ENCODE data around the gene OR56A5.
"Not testable (repeated sequence)": the region's sequence is repeated elsewhere in the genome, so short reads cannot be mapped to it uniquely, and the experiment has no call there.

Gene OR56A5

DNA sequence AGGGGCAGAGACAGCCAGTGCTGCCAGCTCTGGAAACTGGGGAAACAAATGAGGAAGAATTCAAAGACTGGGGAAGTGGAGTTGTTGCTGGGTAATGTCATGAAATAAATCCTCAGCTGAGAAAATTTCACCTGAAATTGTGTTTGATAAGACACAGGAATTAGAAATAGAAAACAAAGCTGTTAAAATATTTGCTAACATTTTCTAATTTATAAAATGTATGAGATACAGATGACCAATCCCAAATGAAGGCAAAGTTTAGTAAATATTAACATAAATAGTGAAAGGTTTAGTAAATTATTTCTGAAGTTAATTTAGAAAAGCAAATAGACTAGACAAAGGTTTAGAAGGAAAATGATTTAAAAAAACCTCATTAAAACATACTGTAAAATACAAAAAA, at the start of gene OR56A5:
OR56A5 (minus strand) TSS at position 101 of the 400 bp plus-strand sequence; CDS start at position 101, 0 bp downstream.
- DNase-seq (ENCODE audit: low read depth in 2 of 2), result no peak

- DNase-seq (ENCODE audit: low read depth in 2 of 2), result no peak
These were observed 44.7 kb upstream of the OR56A5 start for GRCh38 chr11:6013042-6013441.

- DNase-seq (ENCODE audit: low read depth in 2 of 2), result no peak
These were observed 43.9 kb upstream of the OR56A5 start for GRCh38 chr11:6012035-6012668.

DNA sequence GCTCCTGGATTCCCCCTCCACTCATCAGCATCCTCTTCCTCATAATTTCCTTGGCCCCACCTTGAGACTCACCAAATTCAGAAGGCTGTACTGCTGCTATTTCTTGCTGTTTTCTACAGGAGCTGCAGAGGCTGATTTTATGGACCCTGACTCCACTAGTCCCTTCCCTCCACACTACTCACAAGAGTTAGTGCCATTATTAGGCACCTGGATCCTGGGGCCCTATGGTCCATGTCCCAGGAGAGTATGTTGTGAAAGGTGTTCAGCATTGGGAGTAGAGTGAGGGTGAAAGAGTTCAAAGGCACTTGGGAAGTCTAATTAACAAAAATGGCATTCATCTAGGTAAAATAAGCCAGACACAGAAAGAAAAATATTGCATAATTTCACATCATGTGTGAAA, 38.6 kb upstream of the OR56A5 start, which contains the start of gene OR56A4:
OR56A4 (minus strand) TSS at position 101 of the 400 bp plus-strand sequence. CDS start 3,954 bp downstream, outside the sequence.
- no peak for DNase-seq (ENCODE audit: low read depth in 2 of 2)

DNA sequence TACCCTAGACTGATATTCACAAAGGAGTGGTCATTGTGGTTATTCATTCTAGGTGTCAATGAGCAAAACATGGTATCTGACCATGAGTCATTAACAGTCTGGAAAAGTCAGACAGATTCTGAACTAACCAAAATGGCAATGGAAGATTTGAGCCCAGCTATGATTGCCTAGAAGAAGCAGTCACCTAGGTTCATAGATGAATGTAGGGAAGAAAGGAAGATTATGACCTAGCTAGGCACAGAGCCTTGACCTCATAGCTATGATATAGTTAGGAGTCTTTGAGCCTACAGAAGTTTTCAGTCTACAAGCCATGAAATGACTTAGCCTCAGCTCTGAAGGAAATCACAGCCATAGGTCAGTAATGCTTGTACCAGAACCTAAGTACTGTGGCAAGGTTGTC, 38.1 kb upstream of the OR56A5 start:
- DNase-seq (ENCODE audit: low read depth in 2 of 2), result no peak

GRCh38 chr11:6002202-6002699, 34.0 kb upstream of the OR56A5 start:
- no peak for DNase-seq (ENCODE audit: low read depth in 2 of 2)

GRCh38 chr11:5994791-5995190, 26.5 kb upstream of the OR56A5 start:
- DNase-seq (ENCODE audit: low read depth in 2 of 2), result no peak

- no peak for DNase-seq (ENCODE audit: low read depth in 2 of 2)
These were observed 24.4 kb upstream of the OR56A5 start for GRCh38 chr11:5992604-5993251.

- DNase-seq (ENCODE audit: low read depth in 2 of 2), result no peak
These were observed 23.9 kb upstream of the OR56A5 start for GRCh38 chr11:5992150-5992549.

DNA sequence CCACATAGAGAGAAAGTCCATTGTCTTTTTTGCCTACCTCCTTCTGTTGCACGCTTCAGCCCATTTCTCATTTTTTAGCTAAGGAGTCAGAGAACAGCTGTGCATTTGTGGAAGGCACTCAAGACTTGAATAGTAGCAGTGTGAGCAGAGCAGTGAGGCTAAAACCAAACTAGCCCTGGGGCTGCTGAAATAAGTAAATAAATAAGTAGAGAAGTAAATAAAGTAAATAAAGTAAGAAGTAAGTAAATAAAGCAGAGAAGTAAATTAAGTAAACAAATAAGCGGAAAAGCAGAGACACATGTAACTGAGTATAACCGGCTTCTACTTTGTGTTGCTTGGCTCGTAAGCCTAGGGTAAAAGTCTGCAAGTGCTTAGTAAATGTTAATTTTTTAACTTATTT, 20.9 kb upstream of the OR56A5 start:
- DNase-seq (ENCODE audit: low read depth in 2 of 2), result no peak

DNA sequence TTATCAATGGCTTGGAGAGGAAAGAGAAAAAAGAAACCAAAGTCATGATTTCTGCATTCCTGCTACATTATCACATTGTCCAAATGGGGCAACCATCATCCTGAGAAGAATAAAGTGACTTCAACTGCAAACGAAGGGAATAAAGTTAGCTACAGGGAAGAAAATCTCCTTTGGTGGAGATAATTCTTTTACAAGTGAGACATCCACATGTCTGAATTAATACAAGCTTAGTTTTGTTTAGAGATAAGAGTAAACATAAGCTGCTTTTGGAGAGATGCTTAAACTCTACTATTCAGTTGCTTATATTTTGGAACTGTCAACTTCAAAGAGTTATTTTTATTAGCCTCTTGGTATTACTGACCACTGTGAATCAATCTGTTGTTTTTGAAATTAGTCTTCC, 18.6 kb upstream of the OR56A5 start, which contains the start of gene OR52L1:
OR52L1 (minus strand) TSS at position 101 of the 400 bp plus-strand sequence; CDS start at position 46, 55 bp downstream.
- DNase-seq (ENCODE audit: low read depth in 2 of 2), result no peak

- no peak for DNase-seq (ENCODE audit: low read depth in 2 of 2)
These were observed 15.1 kb upstream of the OR56A5 start for GRCh38 chr11:5983443-5983842.

GRCh38 chr11:5973530-5973929, 5.2 kb upstream of the OR56A5 start:
- no peak for DNase-seq (ENCODE audit: low read depth in 2 of 2)

DNA sequence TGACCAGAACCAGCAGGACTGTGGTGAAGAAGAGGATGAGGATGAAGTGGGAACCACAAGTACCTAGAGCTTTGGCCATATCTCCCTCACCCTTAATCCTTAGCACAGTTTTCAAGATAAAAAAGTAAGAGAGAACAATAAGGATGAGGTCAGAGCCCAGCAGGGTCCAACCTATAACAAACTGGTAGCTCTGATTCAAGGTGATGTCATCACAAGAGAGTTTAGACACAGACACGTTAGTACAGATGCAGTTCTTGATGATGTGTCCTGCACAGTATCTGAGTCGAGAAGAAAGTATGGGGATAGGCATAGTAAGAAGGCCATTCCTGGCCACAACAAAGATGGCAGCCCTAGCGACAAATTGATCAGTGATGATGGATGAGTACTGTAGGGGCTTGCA, 586 bp downstream of the OR56A5 start:
- DNase-seq (ENCODE audit: low read depth in 2 of 2), result no peak

GRCh38 chr11:5966958-5967357, 1.3 kb downstream of the OR56A5 start:
- DNase-seq (ENCODE audit: low read depth in 2 of 2), result no peak

DNA sequence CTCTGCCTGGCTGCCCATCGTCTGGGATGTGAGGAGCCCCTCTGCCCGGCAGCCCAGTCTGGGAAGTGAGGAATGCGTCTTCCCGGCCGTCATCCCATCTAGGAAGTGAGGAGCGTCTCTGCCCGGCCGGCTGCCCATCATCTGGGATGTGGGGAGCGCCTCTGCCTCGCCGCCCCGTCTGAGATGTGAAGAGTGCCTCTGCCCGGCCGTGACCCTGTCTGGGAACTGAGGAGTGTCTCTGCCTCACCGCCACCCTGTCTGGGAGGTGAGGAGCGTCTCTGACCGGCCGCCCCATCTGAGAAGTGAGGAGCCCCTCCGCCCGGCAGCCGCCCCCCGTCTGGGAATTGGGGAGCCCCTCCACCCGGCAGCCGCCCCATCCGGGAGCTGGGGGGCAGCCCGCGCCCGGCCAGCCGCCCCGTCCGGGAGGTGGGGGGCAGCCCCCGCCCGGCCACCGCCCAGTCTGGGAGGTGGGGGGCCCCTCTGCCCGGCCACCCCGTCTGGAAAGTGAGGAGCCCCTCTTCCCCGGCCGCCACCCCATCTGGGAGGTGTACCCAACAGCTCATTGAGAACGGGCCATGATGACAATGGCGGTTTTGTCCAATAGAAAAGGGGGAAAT, 7.5 kb downstream of the OR56A5 start:
- DNase-seq (ENCODE audit: low read depth in 2 of 2), result not testable (repeated sequence)

- DNase-seq (ENCODE audit: low read depth in 2 of 2), result no peak
These were observed 12.7 kb downstream of the OR56A5 start for GRCh38 chr11:5955586-5955985.

DNA sequence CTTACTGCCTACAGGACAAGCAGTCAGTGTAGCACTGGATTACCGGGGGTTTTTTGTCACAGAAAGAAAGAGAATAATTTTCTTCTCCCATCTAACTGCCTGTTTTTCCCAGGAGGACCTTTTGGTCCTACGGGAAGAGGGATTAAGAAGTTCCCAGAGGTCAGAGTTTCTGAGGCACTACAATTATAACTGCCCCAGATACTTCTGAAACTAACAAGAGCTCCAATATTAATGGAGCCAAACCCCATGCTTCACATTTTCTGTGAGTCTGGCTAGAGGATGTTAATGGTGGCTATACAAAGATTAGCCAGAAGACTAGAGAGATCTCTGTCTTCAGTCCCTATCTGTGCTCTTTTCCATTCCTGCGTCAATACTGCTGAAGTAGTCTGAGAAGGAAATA, 26.3 kb downstream of the OR56A5 start, which contains the start of gene OR56A3:
OR56A3 (plus strand) TSS at position 301 of the 400 bp plus-strand sequence. CDS start 5,096 bp downstream, outside the sequence.
- DNase-seq (ENCODE audit: low read depth in 2 of 2), result no peak

DNA sequence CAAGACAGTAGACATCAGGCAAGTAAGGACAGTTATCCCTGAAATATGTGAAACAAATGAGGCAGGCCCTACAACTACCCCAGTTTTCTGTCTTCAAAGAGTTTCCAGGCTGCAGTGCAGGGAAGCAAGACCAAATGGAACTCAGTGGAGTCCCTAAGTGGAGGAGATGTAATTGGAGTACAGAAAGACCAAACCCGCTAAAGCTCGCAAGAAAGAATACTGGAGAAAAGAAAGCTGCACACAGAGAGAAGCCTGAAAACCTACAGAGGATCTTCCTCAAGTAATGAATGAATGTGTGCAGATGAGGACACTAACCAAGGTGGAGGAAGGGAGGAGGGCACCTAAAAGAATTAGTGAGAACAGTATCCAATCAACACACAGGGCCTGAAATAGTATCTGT, 27.5 kb downstream of the OR56A5 start:
- no peak for DNase-seq (ENCODE audit: low read depth in 2 of 2)

- DNase-seq (ENCODE audit: low read depth in 2 of 2), result no peak
These were observed 29.7 kb downstream of the OR56A5 start for GRCh38 chr11:5938603-5938965.

DNA sequence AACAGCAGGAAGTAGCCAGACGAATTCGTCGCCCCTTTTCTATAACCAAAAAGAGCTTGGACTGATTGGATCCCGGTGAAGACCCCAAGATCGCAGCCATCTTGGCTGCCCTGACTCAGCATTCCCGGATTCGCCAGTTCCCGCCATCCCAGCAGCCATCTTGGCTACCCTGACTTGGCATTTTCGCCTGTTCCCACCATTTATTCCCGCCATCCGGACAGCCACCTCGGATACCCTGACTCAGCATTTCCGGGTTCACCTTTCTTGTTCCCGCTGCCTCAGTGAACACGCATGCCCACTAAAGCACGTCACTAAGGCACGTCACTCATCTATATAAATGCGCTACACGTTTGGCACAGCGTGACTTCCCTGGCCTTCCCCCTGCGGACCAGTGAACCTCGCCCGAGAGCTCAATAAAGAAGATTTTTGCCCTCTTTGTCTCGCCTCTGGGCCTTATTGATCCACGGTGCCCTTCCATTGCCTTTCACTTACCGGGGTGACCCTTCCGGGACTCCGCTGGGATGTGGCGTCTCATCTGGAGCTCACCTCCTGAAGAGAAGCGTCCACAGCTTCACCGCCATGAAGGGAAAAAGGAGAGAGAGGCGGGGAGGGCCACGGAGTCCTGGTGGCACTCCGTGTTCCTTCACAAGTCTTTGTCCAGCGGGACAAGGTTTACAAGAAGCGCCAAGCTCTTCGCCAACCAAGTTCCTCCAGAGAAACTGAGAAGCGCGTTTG, 30.3 kb downstream of the OR56A5 start:
- no peak for DNase-seq (ENCODE audit: low read depth in 2 of 2)

- no peak for DNase-seq (ENCODE audit: low read depth in 2 of 2)
These were observed 35.2 kb downstream of the OR56A5 start for GRCh38 chr11:5933116-5933515.

All from stimulated activated CD8-positive, alpha-beta memory T cell treated with anti-CD3 and anti-CD28 coated beads, Interleukin-7, amount 100 ng/mL, for 4 hours (primary cell).